ENCODE measurements around the gene FBXL3. TPM values are rescaled to one million over a fixed set of nuclear protein-coding genes. Genes with fewer than 3 reads are reported as not detected.

The FBXL3 gene, protein sequence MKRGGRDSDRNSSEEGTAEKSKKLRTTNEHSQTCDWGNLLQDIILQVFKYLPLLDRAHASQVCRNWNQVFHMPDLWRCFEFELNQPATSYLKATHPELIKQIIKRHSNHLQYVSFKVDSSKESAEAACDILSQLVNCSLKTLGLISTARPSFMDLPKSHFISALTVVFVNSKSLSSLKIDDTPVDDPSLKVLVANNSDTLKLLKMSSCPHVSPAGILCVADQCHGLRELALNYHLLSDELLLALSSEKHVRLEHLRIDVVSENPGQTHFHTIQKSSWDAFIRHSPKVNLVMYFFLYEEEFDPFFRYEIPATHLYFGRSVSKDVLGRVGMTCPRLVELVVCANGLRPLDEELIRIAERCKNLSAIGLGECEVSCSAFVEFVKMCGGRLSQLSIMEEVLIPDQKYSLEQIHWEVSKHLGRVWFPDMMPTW
- polyA plus RNA-seq (2012; ENCODE audit: insufficient read depth, insufficient read length, low read depth): 14.3 TPM

DNA sequence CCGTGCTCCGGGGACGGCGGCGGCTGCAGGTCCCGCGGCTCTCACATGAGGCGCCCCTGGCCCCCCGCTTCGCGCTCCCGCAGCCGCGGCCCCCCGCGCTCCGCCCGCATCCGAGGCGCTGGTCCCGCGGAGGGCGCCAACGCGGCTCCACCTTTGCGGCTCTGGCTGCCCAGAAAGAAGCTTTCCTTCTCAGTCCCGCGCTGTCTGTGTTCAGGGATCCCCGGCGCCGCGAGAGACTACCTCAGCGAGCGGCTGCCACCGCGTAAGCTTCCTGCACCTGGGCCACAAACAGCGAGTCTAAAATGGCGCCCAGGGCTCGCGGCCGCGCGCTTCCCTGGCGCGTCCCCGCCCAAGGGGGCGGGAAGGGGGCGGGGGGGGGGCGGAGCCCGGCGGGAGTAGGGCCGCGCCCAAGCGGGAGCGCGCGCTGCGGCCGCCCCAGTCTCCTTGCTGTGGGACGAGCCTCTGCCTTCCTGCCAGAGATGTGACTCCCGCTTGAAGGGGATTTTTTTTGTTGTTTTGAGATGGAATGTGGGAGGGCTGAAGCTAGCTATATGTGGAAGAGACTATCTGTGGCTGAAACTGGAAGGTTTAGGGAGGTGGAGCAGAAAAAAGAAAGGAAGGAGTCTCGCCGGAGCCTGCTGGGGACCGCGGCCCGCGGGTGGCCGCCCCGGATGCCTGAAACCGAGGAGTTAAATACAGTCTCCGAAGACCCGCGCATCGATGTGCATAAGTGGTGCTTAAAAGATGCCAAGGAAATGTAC, at the start of gene FBXL3:
Gene FBXL3, minus strand, starts transcription at position 299 of the 761 bp plus-strand sequence. CDS start 5,299 bp downstream, outside the sequence.
- peak; percentile 88 for DNase-seq
- Histone ChIP-seq H3K36me3 (peaks cover 10% of the 10 kb centered on the region; the same call in 1 of the 2 replicates), H3K4me1 (0 out of 2 replicates have a peak, but pooled peaks cover 2% of the 10 kb centered on the region), H3K4me3 (ENCODE audit: low read depth, low read length) (peak within 1 kb of the TSS; percentile 88), H3K9me3 (no peaks in the 10 kb centered on the region), H3K27me3 (no peaks in the 10 kb centered on the region)
- TF ChIP-seq, protein P1, sequence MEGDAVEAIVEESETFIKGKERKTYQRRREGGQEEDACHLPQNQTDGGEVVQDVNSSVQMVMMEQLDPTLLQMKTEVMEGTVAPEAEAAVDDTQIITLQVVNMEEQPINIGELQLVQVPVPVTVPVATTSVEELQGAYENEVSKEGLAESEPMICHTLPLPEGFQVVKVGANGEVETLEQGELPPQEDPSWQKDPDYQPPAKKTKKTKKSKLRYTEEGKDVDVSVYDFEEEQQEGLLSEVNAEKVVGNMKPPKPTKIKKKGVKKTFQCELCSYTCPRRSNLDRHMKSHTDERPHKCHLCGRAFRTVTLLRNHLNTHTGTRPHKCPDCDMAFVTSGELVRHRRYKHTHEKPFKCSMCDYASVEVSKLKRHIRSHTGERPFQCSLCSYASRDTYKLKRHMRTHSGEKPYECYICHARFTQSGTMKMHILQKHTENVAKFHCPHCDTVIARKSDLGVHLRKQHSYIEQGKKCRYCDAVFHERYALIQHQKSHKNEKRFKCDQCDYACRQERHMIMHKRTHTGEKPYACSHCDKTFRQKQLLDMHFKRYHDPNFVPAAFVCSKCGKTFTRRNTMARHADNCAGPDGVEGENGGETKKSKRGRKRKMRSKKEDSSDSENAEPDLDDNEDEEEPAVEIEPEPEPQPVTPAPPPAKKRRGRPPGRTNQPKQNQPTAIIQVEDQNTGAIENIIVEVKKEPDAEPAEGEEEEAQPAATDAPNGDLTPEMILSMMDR (IDR thresholded peaks at IDR 0.05; ENCODE audit: low read depth, low read length): no peak

DNA sequence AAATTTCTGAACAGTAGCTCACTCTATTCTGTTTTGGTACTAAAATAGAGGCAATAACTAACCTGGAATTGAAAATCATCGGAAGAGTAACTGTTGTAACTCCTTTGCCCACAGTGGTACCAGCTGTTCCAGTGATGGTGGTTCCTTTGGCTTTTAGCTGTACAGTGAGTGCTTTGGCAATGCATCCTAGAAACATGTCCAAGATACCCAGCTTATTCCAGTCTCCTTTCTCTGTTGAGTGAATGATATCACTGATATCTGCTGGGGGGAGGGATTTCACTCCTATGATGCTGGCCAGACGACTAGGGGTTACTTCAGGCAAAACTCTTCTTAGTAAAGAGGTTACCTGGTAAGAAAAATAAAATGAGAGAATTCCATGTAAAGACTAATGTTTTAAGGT, 40.6 kb upstream of the FBXL3 start:
- TF ChIP-seq, protein P1 (IDR thresholded peaks at IDR 0.05; ENCODE audit: low read depth, low read length): no peak
- no peak for DNase-seq

DNA sequence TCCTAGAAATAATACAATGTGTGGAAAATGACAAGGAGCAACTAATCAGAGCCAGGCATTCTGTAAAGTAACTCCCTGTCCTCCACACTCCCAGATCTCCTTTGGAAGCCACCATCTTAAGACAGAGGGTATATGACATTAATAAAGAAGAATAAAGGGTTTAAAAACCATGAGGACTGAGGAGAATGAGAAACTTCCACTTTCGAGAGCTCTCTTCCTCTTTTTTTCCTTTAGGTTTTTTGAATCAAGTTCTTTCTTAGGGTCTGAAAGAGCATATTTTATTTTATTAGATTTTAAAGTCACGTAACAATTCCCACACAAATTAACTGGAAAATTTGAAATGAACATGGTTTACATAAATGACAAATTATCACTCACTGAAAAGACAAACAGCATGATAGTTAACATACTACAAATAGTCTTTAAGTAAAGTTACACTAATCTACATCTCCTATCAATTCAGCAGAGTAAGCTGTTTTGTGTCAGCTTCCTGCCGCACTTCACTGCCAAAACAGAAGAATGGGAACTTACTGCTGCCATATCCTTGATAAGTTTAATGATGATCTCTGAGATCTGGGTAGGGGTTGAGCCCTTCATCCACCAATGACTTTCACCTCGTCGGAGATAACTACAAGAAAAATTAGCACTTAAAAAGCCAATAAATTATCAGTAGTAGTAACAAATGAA, 38.6 kb upstream of the FBXL3 start:
- peaks cover 61% of the 10 kb centered on the region for H3K36me3 ChIP-seq
- peaks cover 8% of the 10 kb centered on the region for H3K4me1 ChIP-seq
- TF ChIP-seq, protein P1 (IDR thresholded peaks at IDR 0.05; ENCODE audit: low read depth, low read length): no peak
- H3K27me3 ChIP-seq: no peaks in the 10 kb centered on the region
- no peak overlapping the region for H3K4me3 ChIP-seq (ENCODE audit: low read depth, low read length)
- DNase-seq: no peak
- no peaks in the 10 kb centered on the region for H3K9me3 ChIP-seq

More for the DNA sequence above, 40.6 kb upstream of the FBXL3 start:
- Histone ChIP-seq H3K4me3 (ENCODE audit: low read depth, low read length) (no peak overlapping the region), H3K27me3 (no peaks in the 10 kb centered on the region), H3K9me3 (no peaks in the 10 kb centered on the region), H3K4me1 (peaks cover 8% of the 10 kb centered on the region), H3K36me3 (peaks cover 48% of the 10 kb centered on the region)

DNA sequence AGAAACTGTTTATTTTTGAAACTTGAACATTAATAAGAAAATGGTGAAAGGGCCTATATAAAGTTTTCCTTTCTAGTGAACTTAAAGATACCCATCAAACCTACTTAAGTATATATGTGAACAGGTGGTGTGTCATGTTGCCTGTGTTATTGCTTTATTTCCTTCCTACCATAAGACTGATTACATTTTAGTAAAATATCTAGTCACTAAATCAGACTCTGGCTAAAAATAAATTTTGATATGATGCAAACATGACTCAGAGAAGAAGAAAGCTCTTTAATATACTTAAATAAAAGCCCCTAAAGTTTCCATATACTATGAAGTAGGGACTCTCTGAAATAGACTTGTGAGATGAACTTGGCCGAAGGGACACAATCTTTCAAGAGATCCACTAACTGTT, 35.1 kb upstream of the FBXL3 start:
- no peaks in the 10 kb centered on the region for H3K27me3 ChIP-seq
- TF ChIP-seq, protein P1 (IDR thresholded peaks at IDR 0.05; ENCODE audit: low read depth, low read length): no peak
- H3K4me1 ChIP-seq: peaks cover 8% of the 10 kb centered on the region
- H3K36me3 ChIP-seq: peaks cover 53% of the 10 kb centered on the region
- no peak overlapping the region for H3K4me3 ChIP-seq (ENCODE audit: low read depth, low read length)
- DNase-seq: no peak
- no peaks in the 10 kb centered on the region for H3K9me3 ChIP-seq

DNA sequence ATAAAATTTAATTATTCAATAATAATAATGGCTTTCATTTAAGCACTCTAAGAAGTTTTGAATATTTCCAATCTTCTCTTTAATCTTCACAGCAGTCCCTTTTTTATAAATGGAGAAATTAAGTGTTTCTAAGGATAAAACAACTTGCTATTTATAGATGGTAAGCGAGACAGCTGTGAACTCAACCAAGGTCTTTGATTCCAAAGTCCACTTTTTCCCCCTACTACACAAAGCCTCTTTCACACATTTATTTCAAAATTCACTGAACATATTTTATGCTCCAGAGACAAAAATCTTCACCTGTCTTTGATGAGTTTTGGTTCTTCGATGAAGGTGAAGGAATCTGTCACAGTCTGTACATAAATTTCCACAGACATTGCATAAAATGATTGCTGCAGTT, 34.4 kb upstream of the FBXL3 start:
- no peak overlapping the region for H3K4me3 ChIP-seq (ENCODE audit: low read depth, low read length)
- peaks cover 55% of the 10 kb centered on the region for H3K36me3 ChIP-seq
- no peaks in the 10 kb centered on the region for H3K9me3 ChIP-seq
- DNase-seq: no peak
- H3K27me3 ChIP-seq: no peaks in the 10 kb centered on the region
- TF ChIP-seq, protein P1 (IDR thresholded peaks at IDR 0.05; ENCODE audit: low read depth, low read length): no peak
- peaks cover 6% of the 10 kb centered on the region for H3K4me1 ChIP-seq
